T-helper 2 cell treated with Interferon-gamma antibody and Interleukin-4, amounts not matched to agents 100 ng/mL and 5 ng/mL, for 36 hours (primary cell): ENCODE data around the gene SMARCA1. TPM values are rescaled to one million over a fixed set of nuclear protein-coding genes. Genes with fewer than 3 reads are reported as not detected.
"Not testable (repeated sequence)": the region's sequence is repeated elsewhere in the genome, so short reads cannot be mapped to it uniquely, and the experiment has no call there.

Source experiments
- intact Hi-C: fragments of 100-400 bp; cut with micrococcal nuclease; formaldehyde crosslinking; loops from one replicate; pipeline ENCODE4 v1.15.1; 2023
- total RNA-seq: library from RNA; stranded (reverse); gene quantifications from 2 replicates; pipeline ENCODE4 v1.2.3, GENCODE V29; 2022

The SMARCA1 gene, protein sequence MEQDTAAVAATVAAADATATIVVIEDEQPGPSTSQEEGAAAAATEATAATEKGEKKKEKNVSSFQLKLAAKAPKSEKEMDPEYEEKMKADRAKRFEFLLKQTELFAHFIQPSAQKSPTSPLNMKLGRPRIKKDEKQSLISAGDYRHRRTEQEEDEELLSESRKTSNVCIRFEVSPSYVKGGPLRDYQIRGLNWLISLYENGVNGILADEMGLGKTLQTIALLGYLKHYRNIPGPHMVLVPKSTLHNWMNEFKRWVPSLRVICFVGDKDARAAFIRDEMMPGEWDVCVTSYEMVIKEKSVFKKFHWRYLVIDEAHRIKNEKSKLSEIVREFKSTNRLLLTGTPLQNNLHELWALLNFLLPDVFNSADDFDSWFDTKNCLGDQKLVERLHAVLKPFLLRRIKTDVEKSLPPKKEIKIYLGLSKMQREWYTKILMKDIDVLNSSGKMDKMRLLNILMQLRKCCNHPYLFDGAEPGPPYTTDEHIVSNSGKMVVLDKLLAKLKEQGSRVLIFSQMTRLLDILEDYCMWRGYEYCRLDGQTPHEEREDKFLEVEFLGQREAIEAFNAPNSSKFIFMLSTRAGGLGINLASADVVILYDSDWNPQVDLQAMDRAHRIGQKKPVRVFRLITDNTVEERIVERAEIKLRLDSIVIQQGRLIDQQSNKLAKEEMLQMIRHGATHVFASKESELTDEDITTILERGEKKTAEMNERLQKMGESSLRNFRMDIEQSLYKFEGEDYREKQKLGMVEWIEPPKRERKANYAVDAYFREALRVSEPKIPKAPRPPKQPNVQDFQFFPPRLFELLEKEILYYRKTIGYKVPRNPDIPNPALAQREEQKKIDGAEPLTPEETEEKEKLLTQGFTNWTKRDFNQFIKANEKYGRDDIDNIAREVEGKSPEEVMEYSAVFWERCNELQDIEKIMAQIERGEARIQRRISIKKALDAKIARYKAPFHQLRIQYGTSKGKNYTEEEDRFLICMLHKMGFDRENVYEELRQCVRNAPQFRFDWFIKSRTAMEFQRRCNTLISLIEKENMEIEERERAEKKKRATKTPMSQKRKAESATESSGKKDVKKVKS
- total RNA-seq, result not detected in 2 replicates

DNA sequence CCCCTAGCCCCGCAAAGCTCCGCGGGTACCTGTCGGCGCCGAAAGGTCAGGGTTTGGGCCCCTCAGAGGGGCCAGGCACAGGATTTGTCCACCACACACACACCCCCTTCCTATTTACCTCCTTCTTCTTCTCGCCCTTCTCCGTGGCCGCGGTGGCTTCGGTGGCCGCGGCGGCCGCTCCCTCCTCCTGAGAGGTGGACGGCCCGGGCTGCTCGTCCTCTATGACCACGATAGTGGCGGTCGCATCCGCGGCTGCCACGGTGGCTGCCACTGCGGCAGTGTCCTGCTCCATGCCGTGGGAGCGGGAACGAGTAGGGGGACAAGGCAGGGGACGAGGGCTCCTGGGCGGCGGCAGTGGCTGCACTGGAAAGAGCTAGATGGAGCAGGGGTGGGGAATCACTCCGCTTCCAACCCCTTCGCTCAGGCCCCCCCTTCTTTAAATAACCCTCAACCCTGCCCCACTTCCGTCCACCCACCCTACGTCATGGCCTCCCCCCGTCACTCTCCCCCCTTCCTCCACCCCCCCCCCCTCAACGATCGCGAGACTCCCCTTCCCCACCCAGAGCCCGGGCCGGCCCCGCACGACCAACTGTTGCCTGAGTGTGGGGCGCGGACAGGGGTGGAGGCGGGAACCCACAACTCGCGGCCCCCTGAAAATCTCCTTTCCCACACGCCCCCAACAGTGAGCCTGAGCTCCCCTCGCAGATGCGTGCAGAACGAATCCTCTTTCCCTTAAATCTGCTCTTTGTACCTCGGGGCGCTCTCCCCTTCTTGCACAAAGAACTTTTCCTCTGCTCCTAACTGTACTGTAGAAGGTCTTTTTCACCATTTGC, at the start of gene SMARCA1:
Gene SMARCA1 (minus strand): TSS at position 412 of the 833 bp plus-strand sequence. CDS start 120 bp downstream, at position 292.
- intact Hi-C loops, result no loop called here

DNA sequence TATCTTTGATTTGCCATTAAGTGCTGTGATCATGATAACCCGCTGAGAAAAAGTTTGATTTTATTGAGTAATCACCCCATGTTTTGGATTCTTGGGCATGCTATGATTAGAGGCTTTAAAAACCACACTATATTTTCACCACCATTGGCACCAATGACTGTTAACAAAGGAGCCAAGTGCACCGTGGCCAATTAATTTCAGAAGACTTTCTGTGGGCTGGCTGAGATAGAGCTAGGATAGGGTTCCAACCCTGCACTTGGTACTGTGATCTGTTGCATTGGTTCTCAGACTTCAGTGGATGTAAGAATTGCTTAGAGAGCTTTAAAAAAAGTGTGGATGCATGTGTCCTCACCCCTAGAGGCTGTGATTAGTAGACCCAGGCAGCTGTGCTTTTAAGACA, 49.1 kb upstream of the SMARCA1 start:
- intact Hi-C loops, result no loop called here

DNA sequence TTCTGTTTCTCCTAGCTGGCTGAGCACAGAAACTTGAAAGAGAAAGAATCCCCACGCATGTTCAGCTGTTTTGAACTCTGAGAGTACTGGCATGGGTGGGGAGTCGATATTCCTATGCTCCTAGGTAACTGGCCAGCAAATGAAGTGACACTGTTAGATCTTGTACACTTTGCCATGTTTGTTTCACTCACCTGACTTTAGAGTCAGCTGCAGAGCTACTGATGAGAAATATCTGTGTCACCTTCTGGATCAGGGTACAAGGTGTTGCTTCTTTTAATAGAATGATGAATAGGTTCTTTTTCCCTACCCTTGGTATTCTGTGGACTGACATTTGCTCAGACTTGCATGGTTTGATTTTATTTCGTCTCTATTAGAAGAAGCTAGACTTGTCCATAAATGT, 45.1 kb upstream of the SMARCA1 start:
- intact Hi-C loops, result no loop called here

DNA sequence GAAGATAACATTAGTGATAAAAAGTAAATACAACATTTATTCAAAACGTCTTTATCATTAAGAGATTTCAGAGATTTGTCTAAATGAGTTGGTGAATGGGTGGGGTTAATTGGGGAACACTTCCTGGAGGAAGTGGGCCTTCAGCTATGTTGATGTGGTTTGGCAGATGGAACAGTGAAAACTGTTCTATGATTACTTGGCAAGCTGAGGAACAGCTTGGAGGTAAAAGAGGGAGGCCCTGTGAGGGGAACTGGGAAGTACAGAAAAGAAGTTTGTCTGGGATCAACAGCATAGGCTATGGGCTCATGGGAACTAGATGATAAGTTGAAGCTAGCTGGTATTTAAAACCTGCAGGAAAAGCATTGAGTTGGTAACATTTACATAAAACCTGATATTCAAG, 42.8 kb upstream of the SMARCA1 start:
- intact Hi-C loops, result no loop called here

DNA sequence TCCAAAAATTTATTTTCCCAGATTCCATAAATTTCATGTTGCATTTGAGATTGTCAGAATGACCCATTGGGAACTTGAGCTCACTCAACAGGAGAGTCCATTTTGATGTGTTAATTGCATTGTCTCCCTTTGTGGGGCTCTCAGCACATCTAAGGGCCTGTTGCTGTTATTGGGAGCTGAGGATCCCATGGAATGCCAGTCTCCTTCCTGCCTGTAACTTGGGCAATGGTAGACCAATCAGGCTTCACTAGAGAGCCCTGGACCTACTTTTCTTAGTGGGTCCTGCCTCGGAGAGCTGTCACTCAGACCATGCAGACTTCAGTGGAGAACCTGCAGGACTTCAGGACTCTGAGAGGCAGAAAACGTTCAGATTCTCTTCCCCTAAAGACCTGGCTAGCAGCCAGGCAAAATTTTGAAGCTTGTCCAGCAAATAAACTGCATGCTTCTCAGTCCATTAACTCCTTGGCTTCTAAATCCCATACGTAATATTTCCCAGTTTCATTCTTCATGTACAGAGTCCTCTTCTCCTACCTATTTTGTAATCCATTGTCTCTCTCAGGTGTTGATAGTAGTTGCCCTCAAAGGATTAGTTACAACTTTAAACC, 41.9 kb upstream of the SMARCA1 start:
- intact Hi-C loops, result no loop called here

DNA sequence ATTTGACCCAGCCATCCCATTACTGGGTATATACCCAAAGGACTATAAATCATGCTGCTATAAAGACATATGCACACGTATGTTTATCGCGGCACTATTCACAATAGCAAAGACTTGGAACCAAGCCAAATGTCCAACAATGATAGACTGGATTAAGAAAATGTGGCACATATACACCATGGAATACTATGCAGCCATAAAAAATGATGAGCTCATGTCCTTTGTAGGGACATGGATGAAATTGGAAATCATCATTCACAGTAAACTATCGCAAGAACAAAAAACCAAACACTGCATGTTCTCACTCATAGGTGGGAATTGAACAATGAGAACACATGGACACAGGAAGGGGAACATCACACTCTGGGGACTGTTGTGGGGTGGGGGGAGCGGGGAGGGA, 41.1 kb upstream of the SMARCA1 start:
- intact Hi-C loops, result not testable (repeated sequence)

DNA sequence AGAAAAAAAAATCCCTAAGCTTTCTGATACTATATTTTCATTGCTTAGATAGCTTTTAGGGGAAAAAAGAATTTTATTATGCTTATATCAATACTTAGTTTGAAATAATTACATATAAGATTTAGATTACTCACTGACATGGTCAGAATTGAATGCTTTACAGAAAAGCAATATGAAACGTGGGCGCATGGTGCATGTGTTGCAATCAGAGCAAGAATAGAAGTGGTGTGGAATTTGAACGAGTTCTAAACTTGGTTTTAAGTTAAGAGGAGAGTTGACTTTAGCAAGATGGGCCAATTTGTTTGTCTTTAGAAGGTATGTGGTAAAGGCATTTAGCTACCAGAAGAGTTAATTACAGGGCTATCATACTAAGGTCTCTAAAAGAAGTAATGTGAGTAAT, 38.2 kb upstream of the SMARCA1 start:
- intact Hi-C loops, result no loop called here

DNA sequence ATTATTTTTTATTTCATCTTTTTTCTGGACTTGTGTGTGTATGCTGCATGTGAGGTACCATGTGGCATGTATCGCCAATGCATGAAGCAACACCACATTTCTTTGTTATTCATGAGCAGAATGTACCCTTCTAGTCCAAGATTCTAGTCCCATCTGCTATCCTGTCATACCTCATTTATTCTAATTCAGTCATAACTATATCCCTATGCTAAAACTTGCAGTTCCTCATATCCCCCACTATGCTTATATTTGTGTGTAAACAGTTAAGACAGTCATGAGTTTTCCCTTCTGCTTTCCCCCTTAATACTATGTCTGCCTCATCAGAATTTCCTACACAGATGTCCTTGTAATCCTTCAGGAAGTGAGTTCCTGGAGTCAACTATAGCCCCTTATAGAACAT, 36.5 kb upstream of the SMARCA1 start:
- intact Hi-C loops, result no loop called here

DNA sequence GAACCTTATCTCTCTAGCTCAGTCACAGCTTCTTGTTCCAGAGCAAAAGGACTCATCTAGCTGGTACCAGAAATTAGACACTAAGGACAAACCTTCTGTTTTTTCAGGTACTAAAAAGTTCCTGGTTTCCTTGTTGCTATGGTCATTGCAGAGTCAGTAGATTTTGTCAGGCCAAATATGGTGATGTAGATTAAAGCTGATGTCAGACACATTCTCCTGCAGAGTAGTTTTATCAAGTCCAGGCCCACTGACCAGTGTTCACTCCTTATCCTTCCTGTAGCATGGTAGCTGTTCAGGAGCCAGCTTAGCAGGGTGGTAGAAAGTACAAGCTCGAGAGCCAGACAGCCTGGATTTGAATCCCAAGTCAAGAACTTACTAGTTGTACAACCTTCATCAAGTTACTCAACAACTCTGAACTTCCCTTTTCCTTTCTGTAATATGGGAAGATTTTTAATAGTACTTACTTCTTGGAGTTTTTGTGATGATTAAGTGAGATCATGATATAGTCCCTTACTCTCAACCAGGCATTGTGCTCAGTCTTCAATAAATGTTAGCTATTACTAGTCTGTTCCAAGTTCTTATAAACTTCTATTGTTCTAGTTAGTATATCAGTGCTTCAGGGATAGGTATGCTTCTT, 34.7 kb upstream of the SMARCA1 start:
- intact Hi-C loops, result no loop called here

DNA sequence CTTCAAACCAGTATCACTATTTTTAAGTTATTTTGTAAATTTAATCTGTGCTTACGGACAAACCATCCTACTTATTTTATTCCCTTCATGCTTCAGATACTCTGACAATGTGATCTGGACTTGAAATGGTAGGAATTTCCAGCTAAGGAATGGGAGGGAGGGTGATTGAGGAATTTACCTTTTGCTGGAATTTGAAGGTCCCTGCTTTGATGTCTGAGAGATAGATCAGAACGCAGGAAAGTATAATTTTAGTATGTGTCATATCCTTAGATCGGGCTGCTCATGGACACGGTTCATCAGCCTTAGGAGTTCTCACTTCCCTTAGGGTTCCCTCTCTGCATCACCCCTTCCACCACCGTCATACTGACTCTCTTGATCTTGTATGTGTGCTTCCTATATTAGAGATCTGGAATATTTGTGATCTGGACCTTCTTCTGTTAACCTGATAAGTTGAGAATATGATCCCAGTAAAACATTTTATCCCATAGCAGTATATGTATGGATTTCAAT, 33.6 kb upstream of the SMARCA1 start:
- intact Hi-C loops, result no loop called here

DNA sequence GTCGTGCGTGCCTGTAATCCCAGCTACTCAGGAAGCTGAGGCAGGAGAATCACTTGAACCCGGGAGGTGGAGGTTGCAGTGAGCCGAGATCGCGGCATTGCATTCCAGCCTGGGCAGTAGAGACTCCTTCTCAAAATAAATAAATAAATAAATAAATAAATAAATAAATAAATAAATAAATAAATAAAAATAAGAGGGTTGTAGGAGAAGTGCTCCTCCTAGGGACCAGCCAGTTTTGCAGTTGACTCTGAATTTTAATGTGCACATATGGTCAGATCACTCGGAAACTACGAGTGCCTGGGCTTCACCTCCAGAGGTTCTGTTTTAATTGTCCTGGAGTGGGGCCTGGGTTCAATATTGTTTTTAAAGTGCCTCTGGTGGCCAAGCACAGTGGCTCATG, 31.5 kb upstream of the SMARCA1 start:
- intact Hi-C loops, result not testable (repeated sequence)

DNA sequence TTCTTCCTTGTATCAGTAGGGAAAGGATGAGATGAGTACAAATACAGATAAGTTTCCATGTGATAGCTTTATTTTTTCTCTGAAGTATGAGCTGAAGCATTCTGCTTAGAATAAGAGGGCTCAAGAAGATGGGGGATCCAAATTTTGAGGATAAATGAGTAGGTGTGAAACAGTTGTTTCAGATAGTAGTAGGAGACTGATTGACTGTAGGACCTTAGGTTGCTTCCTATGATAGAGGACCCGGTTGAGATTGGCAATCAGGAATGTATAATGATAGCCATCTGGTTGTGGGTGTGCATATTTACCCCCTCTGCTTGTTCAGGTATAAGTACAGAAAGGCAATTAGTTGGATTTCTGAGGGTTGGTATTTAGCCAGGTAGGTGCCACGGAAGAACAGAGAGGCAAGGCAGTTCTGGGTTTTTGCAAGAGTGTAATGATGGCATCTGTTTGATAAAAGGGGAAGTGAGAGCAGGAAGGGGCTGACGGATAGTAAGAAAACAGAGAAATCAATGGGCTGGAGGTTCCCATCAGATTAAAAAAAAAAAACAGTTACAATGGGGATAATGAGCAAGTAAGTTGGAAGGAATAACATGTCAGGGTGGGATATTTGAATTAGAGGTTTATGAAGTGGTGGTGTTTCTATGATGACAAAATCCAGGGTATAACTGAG, 30.5 kb upstream of the SMARCA1 start:
- intact Hi-C loops, result no loop called here

DNA sequence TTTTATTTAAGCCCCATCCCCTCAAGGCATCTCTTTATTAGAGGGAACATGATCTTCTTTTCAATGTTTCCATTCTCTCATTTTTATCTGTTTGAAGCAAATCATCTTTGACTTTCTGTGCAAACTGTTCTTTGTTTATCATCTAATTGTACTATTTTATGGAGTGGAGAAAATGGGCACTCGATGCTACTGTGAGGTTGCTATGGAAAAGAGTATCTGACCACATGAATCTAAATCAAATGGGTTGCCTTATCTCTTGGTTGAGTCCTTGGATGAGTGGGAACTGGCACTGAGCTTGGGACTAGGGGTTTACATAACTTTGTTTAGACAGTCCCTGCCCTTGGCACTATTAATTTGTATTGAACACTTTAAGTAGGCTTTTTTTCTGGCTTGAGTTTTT, 25.8 kb upstream of the SMARCA1 start:
- intact Hi-C loops, result no loop called here

DNA sequence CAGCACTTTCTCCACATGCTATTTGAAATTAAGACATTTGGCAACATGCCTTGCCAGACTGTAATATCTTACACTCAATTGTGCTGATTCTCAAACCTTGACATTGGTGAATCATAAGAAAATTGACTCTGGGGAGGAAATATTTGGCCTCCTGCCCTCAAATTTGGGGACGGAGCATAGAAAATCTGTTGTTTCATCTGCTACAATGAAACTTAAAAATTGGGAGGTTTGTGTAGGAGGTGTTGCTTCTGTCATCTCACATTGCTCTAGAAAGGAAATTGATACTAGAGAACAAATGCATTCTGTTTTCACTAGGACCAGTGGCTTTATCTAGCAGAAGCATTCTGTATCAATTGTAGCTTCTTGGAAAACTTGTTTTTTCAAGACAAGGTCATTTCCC, 22.1 kb upstream of the SMARCA1 start:
- intact Hi-C loops, result no loop called here

DNA sequence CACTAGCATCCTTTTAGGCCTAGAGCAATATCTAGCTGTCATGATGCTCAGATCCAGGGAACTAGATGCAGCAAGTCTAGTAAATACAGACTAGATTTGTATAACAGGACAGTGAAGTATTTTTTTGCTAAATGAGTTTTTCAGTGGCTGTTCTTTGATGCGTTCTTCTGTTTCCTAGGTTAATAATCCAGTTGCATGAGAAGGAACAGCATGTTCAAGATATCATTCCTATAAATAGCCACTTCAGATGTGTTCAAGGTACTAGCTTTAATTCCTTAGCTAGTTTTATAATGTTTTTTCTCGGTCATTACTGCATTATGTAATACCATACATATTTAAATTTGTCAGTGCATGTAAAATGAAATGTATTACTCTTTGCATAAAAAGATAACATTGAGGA, 21.5 kb upstream of the SMARCA1 start:
- intact Hi-C loops, result no loop called here

DNA sequence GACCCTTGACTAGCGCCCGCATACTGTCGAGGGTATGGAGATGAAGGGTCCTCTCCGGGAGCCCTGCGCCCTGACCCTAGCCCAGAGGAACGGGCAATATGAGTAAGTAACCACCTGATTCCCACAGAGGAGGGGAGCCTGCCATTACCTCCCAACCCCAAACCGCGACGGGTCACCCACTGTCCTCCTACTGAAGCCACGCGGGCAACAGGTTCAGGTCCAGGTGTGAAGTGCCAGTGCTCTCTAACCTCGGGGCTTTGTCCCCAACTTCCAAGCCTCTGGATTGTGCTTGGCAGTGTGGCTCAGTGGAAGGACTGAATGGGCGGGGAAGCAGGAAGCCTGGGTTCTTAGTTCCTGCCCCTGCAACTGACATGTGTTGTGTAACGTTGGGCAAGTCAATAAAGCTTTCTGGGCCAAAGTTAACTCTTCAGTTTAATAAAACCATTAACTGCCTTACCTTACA, 17.5 kb upstream of the SMARCA1 start:
- intact Hi-C loops, result no loop called here

DNA sequence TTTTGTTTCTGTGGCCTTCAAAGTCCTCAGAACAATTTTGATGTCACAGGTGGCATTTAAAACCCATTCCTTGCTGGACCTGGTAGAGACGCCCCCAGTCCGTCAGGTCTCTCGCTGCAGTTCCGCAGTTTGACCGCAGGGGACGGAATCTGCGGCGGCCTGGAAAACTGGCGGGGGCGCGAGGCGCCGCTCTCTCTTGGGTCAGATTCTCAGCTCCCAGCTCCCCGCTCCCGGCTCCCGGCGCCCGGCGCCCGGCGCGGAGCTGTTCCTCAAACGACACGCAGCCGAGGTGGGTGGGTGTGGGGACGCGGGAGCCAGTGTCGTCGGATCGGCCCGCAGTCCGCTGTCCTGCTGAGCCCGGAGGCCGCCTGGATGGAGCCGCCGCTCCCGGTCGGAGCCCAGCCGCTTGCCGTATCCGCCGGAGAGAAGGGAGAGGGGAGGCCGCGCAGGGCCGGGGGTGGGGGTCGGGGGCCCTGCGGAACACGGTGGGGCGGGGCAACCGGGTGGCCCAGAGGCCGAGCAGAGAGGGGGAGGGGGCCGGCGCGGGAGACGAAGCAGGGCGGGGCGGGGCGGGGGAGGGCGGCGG, 16.9 kb upstream of the SMARCA1 start, which contains the start of gene OCRL:
Gene OCRL (plus strand): TSS at position 192 of the 586 bp plus-strand sequence. CDS start 181 bp downstream, at position 373.
- intact Hi-C loops, result no loop called here

DNA sequence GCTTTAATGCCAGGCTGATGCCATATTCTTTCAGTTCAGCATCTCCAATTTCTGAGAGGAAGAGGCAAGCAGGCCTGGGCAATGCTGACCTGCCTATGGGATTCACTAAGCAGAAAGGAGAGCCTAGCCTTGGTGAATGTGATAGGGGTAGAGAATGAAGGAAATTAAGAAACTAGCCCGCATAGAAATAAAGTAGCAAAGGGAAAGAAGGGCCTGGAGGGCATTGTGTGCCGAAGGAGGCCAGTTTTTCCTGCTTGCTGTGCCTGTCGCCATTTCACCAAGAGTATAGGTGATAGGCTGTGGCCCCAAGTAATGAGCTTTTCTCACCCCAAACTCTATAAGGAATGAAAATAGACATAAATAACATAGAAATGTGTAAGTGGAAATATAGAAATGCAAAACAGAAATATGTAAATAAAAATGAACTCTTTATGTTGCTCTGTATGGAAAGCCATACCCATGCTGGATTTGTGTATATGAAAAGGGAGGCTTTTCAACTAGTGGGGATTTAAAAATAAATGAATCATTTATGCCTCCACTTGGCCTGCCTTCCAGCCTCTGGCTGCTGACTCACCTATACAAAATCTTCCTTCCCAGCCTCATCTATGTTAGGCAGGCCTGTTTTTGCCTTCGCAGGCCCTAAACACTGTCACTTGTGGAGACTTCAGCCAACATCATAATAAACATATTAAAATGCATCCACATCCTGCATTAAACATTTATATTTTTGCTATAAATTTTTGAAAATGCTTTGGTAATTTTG, 11.7 kb upstream of the SMARCA1 start:
- intact Hi-C loops, result no loop called here
